Measurements from ENCODE around the gene ZNF672.

Gene ZNF672

GRCh38 chr1:248834343-248834940 lies 3.6 kb upstream of the ZNF672 start:
- DNase-seq (ENCODE audit: low read depth in 2 of 2) = no peak

- DNase-seq (ENCODE audit: low read depth in 2 of 2) = no peak
Measured at GRCh38 chr1:248837045-248837780, 811 bp upstream of the ZNF672 start.

DNA sequence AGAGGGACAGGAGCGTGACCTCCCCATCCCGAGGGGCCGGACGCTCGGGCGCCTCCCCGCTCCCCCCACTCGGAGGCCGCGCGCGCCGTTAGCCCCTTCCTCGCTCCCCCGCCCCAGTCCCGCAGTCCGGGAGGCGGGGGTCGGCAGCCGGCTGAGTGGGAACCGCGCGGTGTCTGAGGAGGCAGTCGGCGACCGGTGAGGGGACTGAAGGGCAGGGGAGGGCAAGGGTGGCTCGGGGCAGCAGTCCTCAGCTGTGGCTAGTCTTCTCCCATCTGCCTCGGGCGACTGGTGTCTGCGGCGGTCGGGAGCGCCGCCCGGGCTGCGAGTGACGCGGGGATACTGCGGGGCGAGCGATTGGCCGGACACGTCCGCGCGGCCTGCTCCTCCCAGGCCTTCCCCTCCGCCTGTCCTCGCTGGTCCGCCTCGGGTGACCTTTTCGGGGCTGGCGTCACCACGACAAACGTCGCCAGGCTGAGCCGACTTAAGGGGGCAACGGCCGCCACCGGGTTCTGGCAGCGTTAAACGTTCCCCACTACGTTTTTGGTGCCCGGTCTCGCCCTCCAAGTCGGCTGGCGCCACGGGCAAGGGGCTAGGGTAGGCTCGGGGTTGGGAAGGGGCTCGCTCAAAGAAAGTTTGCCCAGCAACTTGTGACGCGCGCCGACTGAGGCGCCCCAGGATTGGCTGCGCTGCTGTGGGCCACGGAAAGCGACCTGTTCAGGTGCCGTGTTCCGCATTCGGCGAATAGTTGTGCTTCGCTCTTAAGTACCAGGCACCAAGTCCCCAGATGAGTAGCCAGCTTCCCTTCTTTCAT lies 538 bp downstream of the ZNF672 start:
- DNase-seq (ENCODE audit: low read depth in 2 of 2) = peak; percentile 61 to 72

GRCh38 chr1:248839168-248839555 lies 1.1 kb downstream of the ZNF672 start:
- DNase-seq (ENCODE audit: low read depth in 2 of 2) = no peak

DNA sequence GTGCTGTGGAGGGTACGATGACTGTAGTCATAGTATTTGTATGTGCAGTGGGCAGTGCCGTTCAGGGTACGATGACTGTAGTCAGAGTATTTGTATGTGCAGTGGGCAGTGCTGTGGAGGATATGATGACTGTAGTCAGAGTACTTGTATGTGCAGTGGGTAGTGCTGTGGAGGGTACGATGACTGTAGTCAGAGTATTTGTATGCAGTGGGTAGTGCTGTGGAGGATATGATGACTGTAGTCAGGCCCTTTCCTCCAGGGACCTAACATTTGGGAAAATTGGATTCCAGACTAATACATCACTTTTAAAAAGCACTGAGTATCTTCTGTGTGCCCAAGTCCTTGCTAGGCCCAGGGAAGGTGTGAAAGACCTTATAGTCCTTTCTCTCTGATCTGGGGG lies 2.9 kb downstream of the ZNF672 start:
- no peak for DNase-seq (ENCODE audit: low read depth in 2 of 2)

DNA sequence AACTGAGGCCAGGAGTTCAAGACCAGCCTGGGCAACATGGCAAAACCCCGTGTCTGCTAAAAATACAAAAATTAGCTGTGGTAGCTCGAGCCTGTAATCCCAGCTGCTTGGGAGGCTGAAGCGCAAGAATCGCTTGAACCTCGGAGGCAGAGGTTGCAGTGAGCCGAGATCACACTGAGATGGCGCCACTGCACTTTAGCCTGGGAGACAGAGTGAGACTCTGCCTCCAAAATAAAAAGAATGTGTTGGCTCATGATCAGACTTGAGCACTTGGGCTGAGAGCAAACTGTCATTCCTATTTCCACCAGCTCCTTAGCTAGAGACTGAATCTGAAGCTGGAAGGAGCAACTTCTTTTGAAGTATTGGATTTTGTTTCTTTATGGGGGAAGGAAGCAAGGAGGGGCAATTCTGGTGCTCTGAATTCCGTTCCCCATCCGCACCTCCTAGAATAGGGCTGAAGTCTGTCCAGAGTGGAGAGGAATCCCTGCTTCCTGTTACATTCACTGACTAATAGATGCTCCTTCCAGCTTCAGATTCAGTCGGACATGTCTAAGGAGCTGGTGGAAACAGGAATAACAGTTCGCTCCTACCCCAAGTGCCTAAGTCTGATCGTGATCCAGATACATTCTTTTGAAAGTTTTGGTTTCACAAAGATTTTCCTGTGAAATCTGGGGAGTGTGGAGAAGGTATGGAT lies 3.8 kb downstream of the ZNF672 start:
- DNase-seq (ENCODE audit: low read depth in 2 of 2) = no peak

GRCh38 chr1:248842781-248843331 lies 4.8 kb downstream of the ZNF672 start:
- DNase-seq (ENCODE audit: low read depth in 2 of 2) = no peak

DNA sequence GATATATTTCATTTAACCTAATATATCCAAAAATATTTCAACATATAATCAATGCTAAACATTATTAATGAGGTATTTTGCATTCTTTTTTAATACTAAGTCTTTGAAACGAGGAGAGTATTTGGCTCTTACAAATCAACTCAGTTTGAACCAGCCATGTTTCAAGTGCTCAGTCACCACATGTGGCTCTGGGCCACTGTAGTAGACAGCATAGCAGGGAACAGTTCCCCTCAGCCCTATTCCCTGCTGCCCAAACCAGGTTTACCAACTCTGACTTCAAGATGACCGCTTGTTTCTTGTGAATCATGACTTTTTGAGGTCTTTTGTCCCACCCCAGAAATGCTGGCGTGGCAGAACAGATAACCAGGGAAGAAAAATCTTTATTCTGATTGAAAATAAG lies 5.7 kb downstream of the ZNF672 start:
- no peak for DNase-seq (ENCODE audit: low read depth in 2 of 2)

- DNase-seq (ENCODE audit: low read depth in 2 of 2) = no peak
Measured at GRCh38 chr1:248844526-248844925, 6.5 kb downstream of the ZNF672 start.

- DNase-seq (ENCODE audit: low read depth in 2 of 2) = no peak
Measured at GRCh38 chr1:248847181-248847955, 9.3 kb downstream of the ZNF672 start.

DNA sequence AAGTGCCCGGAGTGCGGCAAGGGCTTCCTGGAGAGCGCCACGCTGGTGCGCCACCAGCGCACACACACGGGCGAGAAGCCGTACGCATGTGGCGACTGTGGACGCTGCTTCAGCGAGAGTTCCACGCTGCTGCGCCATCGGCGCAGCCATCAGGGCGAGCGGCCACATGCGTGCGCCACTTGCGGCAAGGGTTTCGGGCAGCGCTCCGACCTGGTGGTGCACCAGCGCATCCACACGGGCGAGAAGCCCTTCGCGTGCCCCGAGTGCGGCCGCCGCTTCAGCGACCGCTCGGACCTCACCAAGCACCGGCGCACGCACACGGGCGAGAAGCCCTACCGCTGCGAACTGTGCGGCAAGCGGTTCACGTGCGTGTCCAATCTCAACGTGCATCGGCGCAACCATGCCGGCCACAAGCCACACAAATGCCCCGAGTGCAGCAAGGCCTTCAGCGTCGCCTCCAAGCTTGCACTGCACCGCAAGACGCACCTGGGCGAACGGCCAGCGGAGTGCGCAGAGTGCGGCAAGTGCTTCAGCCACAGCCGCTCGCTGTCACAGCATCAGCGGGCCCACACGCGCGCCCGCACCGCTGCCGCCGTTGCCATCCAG lies 10.0 kb downstream of the ZNF672 start:
- DNase-seq (ENCODE audit: low read depth in 2 of 2) = no peak

DNA sequence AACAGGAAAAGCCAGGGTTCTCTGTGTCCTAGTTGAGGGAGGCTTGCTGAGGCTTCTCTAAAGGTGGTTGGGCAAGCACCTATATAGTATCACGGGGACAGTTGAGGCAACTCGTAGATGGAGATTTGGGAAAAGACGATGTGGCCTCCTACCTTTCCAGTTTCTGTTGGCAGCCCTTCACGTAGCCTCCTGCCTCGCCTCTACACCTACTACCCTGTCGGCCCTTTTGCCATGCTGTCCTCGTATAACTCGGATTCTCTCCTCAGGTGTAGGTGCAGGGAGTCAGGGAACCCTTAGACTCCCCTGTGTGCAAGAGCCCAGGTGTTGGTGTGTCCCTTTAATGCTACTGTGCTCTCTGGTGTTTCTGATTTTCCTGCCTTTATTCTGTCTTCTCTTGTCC lies 10.6 kb downstream of the ZNF672 start:
- DNase-seq (ENCODE audit: low read depth in 2 of 2) = no peak

DNA sequence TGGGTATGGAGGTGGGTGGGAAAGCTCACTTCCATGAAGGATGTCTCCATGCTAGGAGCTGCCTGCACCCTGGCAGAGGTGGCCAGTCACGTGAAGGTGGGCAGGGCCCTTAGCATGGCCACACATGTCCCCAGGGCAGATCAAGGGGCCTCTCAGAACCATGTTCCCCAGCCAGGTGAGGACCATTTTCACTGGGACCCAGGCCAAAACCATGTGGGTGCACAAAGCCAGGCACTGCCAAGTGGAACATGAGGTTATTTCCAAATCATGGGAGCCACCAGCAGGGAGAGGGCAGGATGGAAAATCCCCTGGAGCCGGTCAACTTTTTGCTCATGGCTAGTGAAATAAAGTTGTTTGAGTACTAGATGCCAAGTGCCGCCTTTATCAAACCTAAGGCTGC lies 11.1 kb downstream of the ZNF672 start:
- DNase-seq (ENCODE audit: low read depth in 2 of 2) = no peak

DNA sequence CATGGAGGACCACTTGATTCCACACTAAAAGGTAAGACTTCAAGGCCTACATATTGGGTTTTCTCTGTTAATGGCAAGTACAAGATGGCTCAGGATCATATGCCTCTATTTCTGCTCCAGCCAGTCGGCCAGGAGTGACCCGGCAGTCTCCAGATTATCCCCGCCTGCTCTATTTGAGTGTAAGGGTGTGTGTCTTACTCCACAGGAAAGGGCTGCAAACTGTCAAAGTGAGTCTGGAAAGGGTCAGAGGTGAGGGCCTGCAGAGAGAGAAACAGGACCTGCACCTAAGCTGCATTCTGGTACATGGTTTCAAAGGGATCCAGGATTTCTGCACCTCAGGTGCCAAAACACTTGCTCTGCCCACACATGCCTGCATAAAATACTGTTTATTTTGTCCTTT lies 11.6 kb downstream of the ZNF672 start:
- DNase-seq (ENCODE audit: low read depth in 2 of 2) = no peak

- DNase-seq (ENCODE audit: low read depth in 2 of 2) = no peak
Measured at GRCh38 chr1:248850124-248850523, 12.1 kb downstream of the ZNF672 start.

GRCh38 chr1:248850536-248851251 lies 12.7 kb downstream of the ZNF672 start:
- DNase-seq (ENCODE audit: low read depth in 2 of 2) = no peak

- no peak for DNase-seq (ENCODE audit: low read depth in 2 of 2)
Measured at GRCh38 chr1:248851390-248851789, 13.4 kb downstream of the ZNF672 start.

- no peak for DNase-seq (ENCODE audit: low read depth in 2 of 2)
Measured at GRCh38 chr1:248852481-248853405, 14.7 kb downstream of the ZNF672 start.
